Upper lobe of right lung (tissue), 1 donor: ENCODE data around the gene TM2D3. TPM values are rescaled to one million over a fixed set of nuclear protein-coding genes. Genes with fewer than 3 reads are reported as not detected.

ENCODE experiments used
- ATAC-seq: fragments of 200-7000 bp; cut with Tn5 transposase; one replicate; pipeline ENCODE4 v1.9.1; 2020; ENCODE audit warnings: mild to moderate bottlenecking, moderate library complexity
- DNase-seq: peaks from one replicate; pipeline ENCODE4 v3.0.0-alpha.2; 2020
- H3K27ac ChIP-seq: fragments of 200-600 bp; one replicate; pipeline ENCODE4 v1.8.0; 2022
- H3K27me3 ChIP-seq: fragments of 200-600 bp; one replicate; pipeline ENCODE4 v1.8.0; 2022; ENCODE audit warnings: mild to moderate bottlenecking
- H3K36me3 ChIP-seq: fragments of 200-600 bp; one replicate; pipeline ENCODE4 v1.8.0; 2022
- H3K4me1 ChIP-seq: fragments of 200-600 bp; one replicate; pipeline ENCODE4 v1.8.0; 2022
- H3K4me3 ChIP-seq: fragments of 200-600 bp; one replicate; pipeline ENCODE4 v1.8.0; 2022; ENCODE audit warnings: mild to moderate bottlenecking
- H3K9me3 ChIP-seq: fragments of 200-600 bp; one replicate; pipeline ENCODE4 v1.8.0; 2022
- intact Hi-C: fragments of 100-400 bp; cut with DNase I; formaldehyde crosslinking; loops from one replicate; pipeline ENCODE4 v1.11.0; 2022
- total RNA-seq: library from RNA; stranded (reverse); fragmentation: NEBNext Ultra II Directional; extraction: Animal tissue kit (Norgen Biotek cat#: 25700); gene quantifications from one replicate; pipeline ENCODE4 v1.2.1, GENCODE V29; 2021
- TF ChIP-seq, protein P1 (sequence below): fragments of 200-600 bp; IDR thresholded peaks from one replicate; pipeline ENCODE4 v1.8.0; 2022; ENCODE audit warnings: antibody characterized with exemption
- donor health status: DM: no; HTN: yes; CAD: no; lungs with severe emphysema.

TM2D3 gene
- total RNA-seq, 1 donor from 2014 or later: 47.4 TPM

DNA sequence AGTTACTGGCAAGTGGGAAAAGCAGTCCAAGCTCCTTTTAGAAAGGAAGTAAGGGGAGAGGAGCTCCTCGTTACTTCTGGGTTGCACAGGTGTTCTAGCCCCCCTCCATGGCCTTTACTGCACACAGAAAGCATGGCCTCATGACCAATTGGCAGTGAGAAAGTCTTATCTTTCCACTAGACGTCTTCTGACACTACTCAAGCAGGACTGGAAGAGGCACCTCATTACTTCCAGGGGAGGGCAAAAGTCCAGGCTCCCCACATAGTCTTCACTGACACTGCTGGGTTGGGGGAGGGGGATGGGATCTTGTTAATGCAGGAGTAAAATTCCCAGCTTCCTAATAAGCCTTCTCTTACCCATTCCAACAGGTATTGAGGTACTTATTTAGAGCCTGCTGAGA, 27.6 kb upstream of the TM2D3 start:
- TF ChIP-seq, protein P1, sequence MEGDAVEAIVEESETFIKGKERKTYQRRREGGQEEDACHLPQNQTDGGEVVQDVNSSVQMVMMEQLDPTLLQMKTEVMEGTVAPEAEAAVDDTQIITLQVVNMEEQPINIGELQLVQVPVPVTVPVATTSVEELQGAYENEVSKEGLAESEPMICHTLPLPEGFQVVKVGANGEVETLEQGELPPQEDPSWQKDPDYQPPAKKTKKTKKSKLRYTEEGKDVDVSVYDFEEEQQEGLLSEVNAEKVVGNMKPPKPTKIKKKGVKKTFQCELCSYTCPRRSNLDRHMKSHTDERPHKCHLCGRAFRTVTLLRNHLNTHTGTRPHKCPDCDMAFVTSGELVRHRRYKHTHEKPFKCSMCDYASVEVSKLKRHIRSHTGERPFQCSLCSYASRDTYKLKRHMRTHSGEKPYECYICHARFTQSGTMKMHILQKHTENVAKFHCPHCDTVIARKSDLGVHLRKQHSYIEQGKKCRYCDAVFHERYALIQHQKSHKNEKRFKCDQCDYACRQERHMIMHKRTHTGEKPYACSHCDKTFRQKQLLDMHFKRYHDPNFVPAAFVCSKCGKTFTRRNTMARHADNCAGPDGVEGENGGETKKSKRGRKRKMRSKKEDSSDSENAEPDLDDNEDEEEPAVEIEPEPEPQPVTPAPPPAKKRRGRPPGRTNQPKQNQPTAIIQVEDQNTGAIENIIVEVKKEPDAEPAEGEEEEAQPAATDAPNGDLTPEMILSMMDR: no peak
- DNase-seq (no peak), ATAC-seq (no peak)
- Histone ChIP-seq H3K36me3 (peaks cover 48% of the 10 kb centered on the region), H3K27me3 (no peaks in the 10 kb centered on the region), H3K4me1 (no peaks in the 10 kb centered on the region), H3K27ac (no peak overlapping the region), H3K4me3 (no peak overlapping the region), H3K9me3 (no peaks in the 10 kb centered on the region)
- intact Hi-C loops: no loop called here

DNA sequence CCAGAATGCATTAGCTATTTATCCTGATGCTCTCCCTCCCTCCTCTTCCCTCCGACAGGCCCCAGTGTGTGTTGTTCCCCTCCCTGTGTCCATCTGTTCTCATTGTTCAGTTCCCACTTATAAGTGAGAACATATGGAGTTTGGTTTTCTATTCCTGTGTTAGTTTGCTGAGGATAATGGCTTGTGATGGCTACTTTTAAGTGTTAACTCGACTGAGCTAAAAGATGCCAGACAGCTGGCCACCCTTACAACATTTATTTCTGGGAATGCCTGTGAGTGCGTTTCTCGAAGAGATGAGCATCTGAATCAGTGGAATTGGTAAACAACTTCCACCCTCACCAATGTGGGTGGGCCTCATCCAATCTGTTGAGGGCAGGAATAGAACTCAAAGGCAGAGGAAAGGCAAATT, 24.7 kb upstream of the TM2D3 start:
- DNase-seq: no peak
- Histone ChIP-seq H3K4me3 (no peak overlapping the region), H3K9me3 (no peaks in the 10 kb centered on the region), H3K36me3 (peaks cover 54% of the 10 kb centered on the region), H3K27ac (no peak overlapping the region), H3K4me1 (no peaks in the 10 kb centered on the region), H3K27me3 (no peaks in the 10 kb centered on the region)
- no peak for ATAC-seq
- TF ChIP-seq, protein P1: no peak
- intact Hi-C loops: no loop called here

DNA sequence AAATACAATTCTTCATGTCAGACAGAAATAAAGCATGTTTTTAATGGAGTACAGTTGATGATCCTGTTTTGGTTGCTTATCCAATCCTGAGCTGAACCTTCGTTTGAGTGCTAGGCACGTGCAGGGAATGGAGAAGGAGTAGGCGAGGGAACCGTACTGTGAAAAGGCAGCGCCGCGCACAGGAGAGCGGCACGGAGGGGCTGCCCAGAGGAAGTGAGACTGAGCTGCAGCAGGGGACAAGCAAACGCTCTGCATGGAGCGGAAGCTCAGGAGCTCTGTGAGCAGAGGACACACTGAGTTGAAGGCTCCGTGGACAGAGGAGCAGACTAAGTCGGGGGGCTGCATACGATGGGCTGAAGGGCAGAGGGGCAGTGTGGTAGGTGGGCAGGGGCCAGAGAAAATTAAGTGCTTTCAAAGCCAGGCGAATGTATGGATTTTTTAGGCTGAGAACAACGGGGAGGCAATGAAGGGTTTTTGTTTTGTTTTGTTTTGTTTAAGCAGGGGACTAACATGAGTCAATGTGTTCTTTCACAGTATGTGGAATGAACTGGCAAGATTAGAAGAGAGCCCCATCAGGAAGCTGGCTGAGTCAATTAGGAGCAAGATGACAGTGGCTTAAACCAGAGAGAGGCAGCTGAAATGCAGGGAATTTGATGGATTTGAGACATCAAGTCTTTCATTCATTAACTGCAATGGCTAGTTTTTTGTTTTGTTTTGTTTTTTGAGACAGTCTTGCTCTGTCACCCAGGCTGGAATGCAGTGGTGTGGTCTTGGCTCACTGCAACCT, 23.8 kb upstream of the TM2D3 start:
- no peaks in the 10 kb centered on the region for H3K9me3 ChIP-seq
- H3K4me1 ChIP-seq: no peaks in the 10 kb centered on the region
- intact Hi-C loops: no loop called here
- DNase-seq (no peak), ATAC-seq (no peak)
- H3K27ac ChIP-seq: no peak overlapping the region
- TF ChIP-seq, protein P1: no peak
- no peak overlapping the region for H3K4me3 ChIP-seq
- H3K27me3 ChIP-seq: no peaks in the 10 kb centered on the region
- peaks cover 56% of the 10 kb centered on the region for H3K36me3 ChIP-seq

DNA sequence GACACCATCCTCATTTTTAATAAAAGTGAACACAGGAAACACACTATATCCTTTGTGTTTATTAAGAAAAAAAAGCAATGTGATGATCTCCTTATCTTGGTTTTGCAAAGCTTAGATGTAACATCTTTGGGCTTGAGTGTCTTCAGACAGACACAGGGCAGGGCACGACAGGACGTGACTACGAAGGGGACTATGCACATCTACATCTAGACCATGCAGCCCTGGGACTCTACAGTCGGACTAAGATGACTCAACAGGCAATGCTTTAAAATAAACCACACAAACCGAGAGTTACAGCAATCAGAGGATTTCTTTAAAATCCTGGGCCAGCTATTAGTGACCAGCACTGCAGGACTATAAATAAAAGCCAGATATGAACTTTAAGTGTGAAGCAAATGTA, 22.8 kb upstream of the TM2D3 start:
- DNase-seq: no peak
- Histone ChIP-seq H3K4me3 (no peak overlapping the region), H3K9me3 (no peaks in the 10 kb centered on the region), H3K27ac (no peak overlapping the region), H3K4me1 (no peaks in the 10 kb centered on the region), H3K27me3 (no peaks in the 10 kb centered on the region), H3K36me3 (peaks cover 60% of the 10 kb centered on the region)
- intact Hi-C loops: no loop called here
- TF ChIP-seq, protein P1: no peak
- no peak for ATAC-seq

DNA sequence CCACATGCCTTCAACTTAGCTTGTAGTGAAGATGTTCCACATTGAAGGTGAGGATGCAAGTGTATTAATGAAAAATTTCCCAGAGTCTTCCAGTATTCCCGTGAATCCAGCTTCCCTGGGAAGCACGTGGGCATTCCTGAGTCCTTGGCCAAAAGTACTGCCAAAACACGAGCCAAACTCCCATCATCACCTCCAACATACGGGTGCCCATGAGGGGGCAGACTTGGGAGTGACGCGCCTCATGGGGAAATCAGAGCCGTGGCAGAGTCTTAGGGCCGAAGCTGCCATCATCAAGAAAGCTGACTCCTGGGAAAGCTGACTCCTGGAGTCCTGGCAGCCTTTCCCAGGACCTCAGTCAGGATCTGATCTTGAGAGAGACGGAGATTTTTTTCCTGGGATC, 20.1 kb upstream of the TM2D3 start:
- ATAC-seq: no peak
- no peaks in the 10 kb centered on the region for H3K4me1 ChIP-seq
- H3K27ac ChIP-seq: no peak overlapping the region
- intact Hi-C loops: no loop called here
- no peak for DNase-seq
- H3K27me3 ChIP-seq: no peaks in the 10 kb centered on the region
- H3K9me3 ChIP-seq: no peaks in the 10 kb centered on the region
- peaks cover 54% of the 10 kb centered on the region for H3K36me3 ChIP-seq
- TF ChIP-seq, protein P1: no peak
- no peak overlapping the region for H3K4me3 ChIP-seq
